ENCODE measurements around the gene PHF3.
A peak's percentile ranks its signal among the peaks of the same experiment; 100 is the strongest.

PHF3 gene

GRCh38 chr6:63759605-63760105, 124.1 kb downstream of the PHF3 start:
- H3K27ac ChIP-seq, result no peak overlapping the region
- TF ChIP-seq CTCF (conservative IDR thresholded peaks at IDR 0.05; ENCODE audit: low read depth), result no peak
- CTCF ChIA-PET, result interaction anchor here (0.8 kb wide), 1 partner anchor 407 kb away, joined by 4 read pairs; no protein-coding TSS in a partner anchor
- DNase-seq (ENCODE audit: low spot score), result no peak
- POLR2A ChIA-PET (ENCODE audit: low non-redundant PET), result no interaction called here

- ChIA-PET POLR2A (ENCODE audit: low non-redundant PET) (no interaction called here), CTCF (interaction anchor here (0.5 to 0.8 kb wide), 2 partner anchors 168 to 407 kb away, joined by 4 read pairs; no protein-coding TSS in a partner anchor)
- H3K27ac ChIP-seq, result no peak overlapping the region
- TF ChIP-seq CTCF (conservative IDR thresholded peaks at IDR 0.05; ENCODE audit: low read depth), result no peak
- no peak for DNase-seq (ENCODE audit: low spot score)
Observed at GRCh38 chr6:63760199-63760598, 124.6 kb downstream of the PHF3 start.

GRCh38 chr6:63764318-63764916, 128.8 kb downstream of the PHF3 start:
- ChIA-PET POLR2A (ENCODE audit: low non-redundant PET) (no interaction called here), CTCF (interaction anchor here (0.5 to 1.6 kb wide), 14 partner anchors 10 to 1763 kb away, joined by 3 to 8 read pairs (median 4); no protein-coding TSS in a partner anchor)
- DNase-seq (ENCODE audit: low spot score), result no peak
- no peak overlapping the region for H3K27ac ChIP-seq
- TF ChIP-seq CTCF (conservative IDR thresholded peaks at IDR 0.05; ENCODE audit: low read depth), result peak; percentile 58; the same call in 1 of the 2 replicates

All from RWPE1 (cell line).